ENCODE measurements around the gene EPB41L4A.

Gene EPB41L4A

GRCh38 chr5:112116371-112116770, 302.7 kb downstream of the EPB41L4A start:
- H3K4me1 ChIP-seq (ENCODE audit: control insufficient read depth in 1 of 2, insufficient read depth in 2 of 2, low read length in 2 of 2): no peaks in the 10 kb centered on the region
- no peak overlapping the region for H3K4me3 ChIP-seq (ENCODE audit: low read depth in 1 of 2, low read length in 2 of 2)

GRCh38 chr5:112113565-112113964, 305.5 kb downstream of the EPB41L4A start:
- no peaks in the 10 kb centered on the region for H3K9me3 ChIP-seq (ENCODE audit: control insufficient read depth in 1 of 2, low read length in 2 of 2)
- no peaks in the 10 kb centered on the region for H3K4me1 ChIP-seq (ENCODE audit: control insufficient read depth in 1 of 2, insufficient read depth in 2 of 2, low read length in 2 of 2)
- H3K4me3 ChIP-seq (ENCODE audit: low read depth in 1 of 2, low read length in 2 of 2): no peak overlapping the region
- H3K27me3 ChIP-seq (ENCODE audit: low read depth, low read length): no peaks in the 10 kb centered on the region
- no peak overlapping the region for H3K27ac ChIP-seq (ENCODE audit: low read length)
- H3K36me3 ChIP-seq (ENCODE audit: control insufficient read depth in 1 of 2, insufficient read depth in 2 of 2, low read length in 2 of 2): no peaks in the 10 kb centered on the region

More at GRCh38 chr5:112116371-112116770, 302.7 kb downstream of the EPB41L4A start:
- peaks cover 0 to 7% of the 10 kb centered on the region in 2 donors for H3K9me3 ChIP-seq (ENCODE audit: control insufficient read depth in 1 of 2, low read length in 2 of 2)
- H3K27ac ChIP-seq (ENCODE audit: low read length): no peak overlapping the region
- no peaks in the 10 kb centered on the region for H3K27me3 ChIP-seq (ENCODE audit: low read depth, low read length)
- H3K36me3 ChIP-seq (ENCODE audit: control insufficient read depth in 1 of 2, insufficient read depth in 2 of 2, low read length in 2 of 2): no peaks in the 10 kb centered on the region

Data from muscle layer of duodenum (tissue), 2 donors.